ENCODE results near the gene ZNF79. TPM values are rescaled to one million over a fixed set of nuclear protein-coding genes. Genes with fewer than 3 reads are reported as not detected.

Gene ZNF79
- total and polyA plus RNA-seq, 9 donors = 3.9 to 12.3 (median 10.5) TPM

GRCh38 chr9:127482662-127483061 is 58.5 kb downstream of the ZNF79 start:
- 92 to 97% (median 96%) methylated on average over 9 of the region's 9 CpGs for WGBS, 3 donors
- no peaks in the 10 kb centered on the region for H3K9me3 ChIP-seq
- no peak for TF ChIP-seq POLR2A (IDR thresholded peaks at IDR 0.05)
- no peak for TF ChIP-seq EP300 (IDR thresholded peaks at IDR 0.05)

GRCh38 chr9:127485995-127486394 is 61.8 kb downstream of the ZNF79 start:
- intact Hi-C loops (cut with DNase I) = no loop called here

More at GRCh38 chr9:127482662-127483061, 58.5 kb downstream of the ZNF79 start:
- intact Hi-C loops (cut with DNase I) = no loop called here
- H3K36me3 ChIP-seq = no peaks in the 10 kb centered on the region
- H3K27ac ChIP-seq = no peak overlapping the region
- no peaks in the 10 kb centered on the region for H3K27me3 ChIP-seq
- no peaks in the 10 kb centered on the region for H3K4me1 ChIP-seq (ENCODE audit: insufficient read depth)
- no peak overlapping the region for H3K4me3 ChIP-seq
- DNase-seq = no peak

GRCh38 chr9:127488946-127489345 is 64.8 kb downstream of the ZNF79 start:
- intact Hi-C loops (cut with DNase I) = no loop called here
- H3K27ac ChIP-seq = no peak overlapping the region
- TF ChIP-seq CTCF (IDR thresholded peaks at IDR 0.05) (no peak), POLR2A (IDR thresholded peaks at IDR 0.05) (no peak), EP300 (IDR thresholded peaks at IDR 0.05) (no peak)
- no peaks in the 10 kb centered on the region for H3K9me3 ChIP-seq
- 83 to 94% (median 93%) methylated on average over 8 of the region's 8 CpGs for WGBS, 3 donors
- no peaks in the 10 kb centered on the region for H3K4me1 ChIP-seq (ENCODE audit: insufficient read depth)
- DNase-seq = no peak
- H3K36me3 ChIP-seq = no peaks in the 10 kb centered on the region
- H3K27me3 ChIP-seq = no peaks in the 10 kb centered on the region
- no peak overlapping the region for H3K4me3 ChIP-seq

More at GRCh38 chr9:127485995-127486394, 61.8 kb downstream of the ZNF79 start:
- Histone ChIP-seq H3K36me3 (no peaks in the 10 kb centered on the region), H3K9me3 (no peaks in the 10 kb centered on the region), H3K4me1 (ENCODE audit: insufficient read depth) (no peaks in the 10 kb centered on the region), H3K27ac (no peak overlapping the region), H3K4me3 (no peak overlapping the region), H3K27me3 (no peaks in the 10 kb centered on the region)
- no peak for DNase-seq
- 82 to 88% (median 84%) methylated on average over 11 of the region's 11 CpGs for WGBS, 3 donors
- no peak for TF ChIP-seq EP300 (IDR thresholded peaks at IDR 0.05)
- no peak for TF ChIP-seq CTCF (IDR thresholded peaks at IDR 0.05)
- TF ChIP-seq POLR2A (IDR thresholded peaks at IDR 0.05) = no peak

GRCh38 chr9:127489471-127490115 is 65.4 kb downstream of the ZNF79 start:
- no peak for DNase-seq
- no peaks in the 10 kb centered on the region for H3K4me1 ChIP-seq (ENCODE audit: insufficient read depth)
- no peak overlapping the region for H3K27ac ChIP-seq
- no peaks in the 10 kb centered on the region for H3K27me3 ChIP-seq
- TF ChIP-seq POLR2A (IDR thresholded peaks at IDR 0.05) (no peak), CTCF (IDR thresholded peaks at IDR 0.05) (no peak), EP300 (IDR thresholded peaks at IDR 0.05) (no peak)
- H3K36me3 ChIP-seq = no peaks in the 10 kb centered on the region
- H3K4me3 ChIP-seq = no peak overlapping the region
- intact Hi-C loops (cut with DNase I) = no loop called here
- H3K9me3 ChIP-seq = no peaks in the 10 kb centered on the region
- WGBS, 3 donors = 74 to 80% (median 76%) methylated on average over 21 to 22 of the region's 22 CpGs

DNA sequence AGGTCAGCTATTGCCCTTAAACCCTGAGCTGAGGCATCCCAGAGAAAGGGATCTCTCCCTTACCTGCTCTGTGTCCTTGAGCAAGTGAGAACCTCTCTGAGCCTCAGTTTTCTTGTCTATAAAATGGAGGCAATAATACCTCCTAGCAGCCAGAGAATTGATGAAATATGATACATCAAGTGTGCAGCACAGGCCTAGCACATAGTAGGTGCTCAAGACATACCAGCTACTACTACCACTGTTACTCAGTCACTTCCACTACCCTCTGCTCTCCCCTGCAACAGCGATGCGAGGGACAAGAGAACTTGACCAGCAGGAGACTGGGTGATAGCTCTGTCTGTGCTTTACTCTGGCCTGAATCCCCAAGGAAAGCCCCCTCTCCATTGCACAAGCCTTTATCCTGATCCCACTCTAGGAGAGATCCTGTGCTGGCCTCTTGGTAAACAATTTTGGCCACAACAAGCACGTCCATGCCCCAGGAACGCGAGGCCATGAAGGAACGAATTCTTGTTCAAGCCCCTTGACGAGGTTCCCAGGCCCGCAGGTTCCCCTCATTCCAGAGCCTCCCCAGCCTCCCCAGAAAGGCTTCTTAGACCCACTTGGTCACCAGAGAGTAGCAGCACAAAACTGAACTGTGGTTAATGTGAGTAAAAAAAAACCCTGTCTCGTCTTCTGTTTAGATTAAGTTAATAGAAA is 66.5 kb downstream of the ZNF79 start:
- 39 to 87% (median 58%) methylated on average over 9 of the region's 9 CpGs for WGBS, 3 donors

More for the DNA sequence above, 66.5 kb downstream of the ZNF79 start:
- no peak overlapping the region for H3K27ac ChIP-seq
- no peak overlapping the region for H3K4me3 ChIP-seq
- DNase-seq = no peak
- H3K4me1 ChIP-seq (ENCODE audit: insufficient read depth) = peaks cover 3% of the 10 kb centered on the region
- H3K9me3 ChIP-seq = no peaks in the 10 kb centered on the region
- no peaks in the 10 kb centered on the region for H3K36me3 ChIP-seq
- intact Hi-C loops (cut with DNase I) = no loop called here
- no peaks in the 10 kb centered on the region for H3K27me3 ChIP-seq
- no peak for TF ChIP-seq CTCF (IDR thresholded peaks at IDR 0.05)
- TF ChIP-seq POLR2A (IDR thresholded peaks at IDR 0.05) = no peak
- TF ChIP-seq EP300 (IDR thresholded peaks at IDR 0.05) = no peak
